COLO829 (cell line): Measurements from ENCODE around the gene CLDN19.
"Not testable (repeated sequence)": the region's sequence is repeated elsewhere in the genome, so short reads cannot be mapped to it uniquely, and the experiment has no call there.

Experiments used
- DNase-seq: peaks from one replicate; pipeline ENCODE4 v3.0.0; 2012; ENCODE audit warnings: low spot score

Gene CLDN19

GRCh38 chr1:42737986-42738677 is 1.9 kb downstream of the CLDN19 start:
- DNase-seq: no peak

GRCh38 chr1:42737257-42737656 is 2.8 kb downstream of the CLDN19 start:
- DNase-seq: no peak

DNA sequence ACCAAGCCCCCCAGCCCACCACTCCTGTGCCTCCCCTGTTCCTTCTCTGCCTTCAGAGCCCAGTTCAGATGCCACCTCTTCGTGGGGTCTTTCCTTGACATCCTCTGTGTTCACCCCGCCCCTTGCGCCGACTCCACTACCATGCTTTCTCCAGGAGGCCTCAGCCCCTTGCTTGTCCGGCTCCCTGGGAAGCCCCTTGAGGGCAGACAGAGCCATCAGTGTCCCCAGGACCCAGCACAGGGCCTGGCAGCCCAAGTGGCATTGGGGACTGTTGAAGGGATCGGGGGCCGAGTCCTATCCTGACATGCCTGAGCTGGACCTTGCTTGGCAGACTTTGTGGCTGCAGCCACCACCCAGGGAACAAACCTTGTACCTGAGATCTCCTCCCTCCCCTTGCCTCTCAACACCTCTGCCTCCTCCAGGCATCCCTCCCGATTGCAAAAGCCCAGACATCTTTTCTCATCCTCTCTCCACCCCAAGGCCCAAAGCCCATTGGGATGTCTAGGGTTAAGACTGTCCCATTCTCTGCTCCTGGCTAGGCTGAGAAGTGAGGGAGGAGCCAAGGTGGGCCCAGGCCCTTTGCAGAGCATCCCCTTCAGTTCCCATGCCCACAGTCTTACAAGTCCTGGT is 3.4 kb downstream of the CLDN19 start:
- no peak for DNase-seq

DNA sequence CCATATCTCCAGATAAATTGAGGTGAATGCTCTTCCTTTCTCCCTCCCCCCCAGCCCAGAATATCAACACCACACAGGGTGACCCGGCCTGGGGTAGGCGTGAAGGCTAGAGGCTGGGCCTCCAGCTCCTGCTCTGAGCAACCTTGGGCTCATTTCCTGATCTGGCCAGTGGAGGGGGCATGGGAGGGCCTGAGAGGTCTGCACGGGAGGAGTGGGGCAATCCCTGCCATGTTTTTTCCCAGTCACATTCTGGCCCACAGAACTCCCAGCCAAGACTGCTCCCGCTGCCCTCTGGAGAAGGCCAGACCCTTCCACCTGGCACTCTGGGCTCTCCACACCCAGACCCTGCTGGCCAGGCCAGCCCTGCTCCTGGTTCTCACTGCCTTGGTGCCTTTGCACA is 3.9 kb downstream of the CLDN19 start:
- DNase-seq: no peak

GRCh38 chr1:42735477-42736105 is 4.4 kb downstream of the CLDN19 start:
- DNase-seq: no peak

GRCh38 chr1:42735056-42735455 is 5.0 kb downstream of the CLDN19 start:
- DNase-seq: no peak

DNA sequence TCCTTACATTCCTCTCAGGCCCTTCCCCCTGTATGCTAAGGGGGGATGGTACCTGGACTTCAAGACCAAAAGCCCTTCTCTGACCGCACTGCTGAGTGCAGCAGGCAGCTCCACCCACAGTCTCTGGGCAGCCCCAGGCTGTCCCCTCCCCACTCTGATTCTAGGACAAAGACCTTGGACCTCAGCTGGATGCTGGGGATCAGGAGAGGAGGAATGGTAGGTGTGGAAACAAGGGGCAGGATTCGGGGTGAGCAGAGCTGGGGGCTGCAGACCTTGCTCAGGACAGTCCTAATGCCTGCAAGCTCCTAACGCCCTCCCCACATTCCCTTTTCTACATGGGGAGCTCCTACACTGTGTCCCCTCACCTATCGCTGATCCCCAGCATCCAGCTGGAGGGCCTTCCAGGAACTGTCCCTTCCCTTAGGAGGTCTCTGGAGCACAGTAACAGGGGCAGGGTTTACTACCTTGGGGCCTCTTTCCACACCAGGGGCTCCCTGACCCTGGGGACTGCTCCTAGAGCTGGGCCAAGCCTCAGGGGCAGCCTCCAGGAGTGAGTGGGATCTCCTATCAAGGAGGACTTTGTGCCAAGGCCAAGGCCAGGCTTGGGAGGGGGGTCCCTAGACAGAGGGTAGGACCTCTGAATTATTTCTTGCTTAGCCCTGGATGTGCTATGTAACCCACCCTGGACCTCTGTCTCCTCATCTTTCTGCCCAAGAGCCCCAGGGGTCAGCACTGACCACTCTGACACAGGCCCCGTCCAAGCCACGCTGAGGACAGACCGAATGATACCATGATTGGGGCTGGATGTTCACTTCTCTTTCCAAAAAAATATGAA is 5.6 kb downstream of the CLDN19 start:
- no peak for DNase-seq

DNA sequence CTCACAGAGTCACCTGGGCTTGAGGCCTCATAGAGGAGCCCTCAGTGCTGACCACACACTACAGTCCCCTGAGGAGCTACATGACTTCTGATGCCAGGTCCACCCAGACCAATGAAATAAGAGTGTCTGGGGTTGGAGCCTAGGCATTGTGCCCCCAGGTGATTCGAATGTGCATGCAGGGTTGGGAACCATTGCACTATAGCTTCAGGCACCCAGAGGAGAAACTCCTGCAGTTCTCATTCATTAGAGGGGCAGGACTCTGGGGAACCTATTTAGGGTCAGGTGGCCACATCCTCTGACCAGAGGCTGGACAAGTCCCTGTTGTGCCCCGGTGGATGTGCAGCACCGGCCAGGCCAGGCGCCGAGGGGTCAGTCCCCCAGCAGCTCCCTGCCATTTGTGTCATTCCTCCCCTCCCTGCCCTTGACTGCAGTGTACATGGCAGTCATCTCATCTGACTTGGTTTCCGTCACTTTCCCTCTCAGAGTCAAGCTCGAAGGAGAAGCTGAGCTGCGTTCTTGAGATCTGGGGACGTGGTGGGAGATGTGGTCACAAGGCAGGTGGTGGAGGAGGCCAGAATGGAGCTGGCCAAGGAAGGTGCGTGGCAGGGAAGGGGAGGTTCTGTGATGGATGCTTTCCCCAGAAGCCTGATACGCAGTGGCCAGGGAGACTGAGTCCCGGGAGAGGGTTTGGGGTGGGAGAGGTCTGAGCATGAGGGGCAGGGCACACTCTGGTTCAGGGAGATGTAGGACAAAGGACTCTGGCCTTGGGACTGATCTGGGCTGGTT is 6.4 kb downstream of the CLDN19 start:
- DNase-seq: no peak

GRCh38 chr1:42732126-42732680 is 7.8 kb downstream of the CLDN19 start:
- DNase-seq: no peak

GRCh38 chr1:42731585-42731984 is 8.5 kb downstream of the CLDN19 start:
- DNase-seq: no peak

GRCh38 chr1:42730988-42731387 is 9.0 kb downstream of the CLDN19 start:
- DNase-seq: no peak

DNA sequence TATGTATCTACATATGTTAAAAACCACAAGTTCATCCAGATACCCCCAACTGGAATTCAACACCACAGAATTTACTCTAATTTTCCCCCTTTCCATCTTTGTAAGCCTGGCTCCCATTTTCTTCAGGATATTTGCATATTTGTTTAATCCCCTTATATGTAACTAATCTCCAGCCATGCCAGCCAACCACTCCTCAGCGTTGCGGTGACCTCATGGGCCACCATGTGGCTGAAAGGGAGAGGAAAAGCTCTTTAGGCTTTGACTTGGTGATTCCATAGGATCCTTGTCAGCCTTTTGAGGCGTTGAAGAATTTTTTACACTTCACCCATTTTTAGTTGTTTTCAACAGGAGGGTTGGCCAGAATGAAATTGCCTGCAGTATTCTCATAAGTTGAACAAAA is 10.0 kb downstream of the CLDN19 start:
- no peak for DNase-seq

DNA sequence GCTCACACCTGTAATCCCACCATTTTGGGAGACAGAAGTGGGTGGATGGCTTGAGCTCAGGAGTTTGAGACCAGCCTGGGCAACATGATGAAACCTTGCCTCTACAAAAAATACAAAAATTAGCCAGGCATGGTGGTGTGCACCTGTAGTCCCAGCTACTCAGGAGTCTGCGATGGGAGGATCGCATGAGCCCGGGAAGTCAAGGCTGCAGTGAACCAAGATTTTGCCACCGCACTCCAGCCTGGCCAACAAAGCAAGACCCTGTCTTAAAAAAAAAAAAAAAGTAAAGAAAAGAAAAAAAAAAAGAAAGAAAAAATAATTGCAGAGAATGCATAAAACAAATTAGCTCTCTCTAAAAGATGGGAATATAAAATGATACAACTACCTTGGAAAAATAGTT is 14.2 kb downstream of the CLDN19 start:
- DNase-seq: not testable (repeated sequence)

DNA sequence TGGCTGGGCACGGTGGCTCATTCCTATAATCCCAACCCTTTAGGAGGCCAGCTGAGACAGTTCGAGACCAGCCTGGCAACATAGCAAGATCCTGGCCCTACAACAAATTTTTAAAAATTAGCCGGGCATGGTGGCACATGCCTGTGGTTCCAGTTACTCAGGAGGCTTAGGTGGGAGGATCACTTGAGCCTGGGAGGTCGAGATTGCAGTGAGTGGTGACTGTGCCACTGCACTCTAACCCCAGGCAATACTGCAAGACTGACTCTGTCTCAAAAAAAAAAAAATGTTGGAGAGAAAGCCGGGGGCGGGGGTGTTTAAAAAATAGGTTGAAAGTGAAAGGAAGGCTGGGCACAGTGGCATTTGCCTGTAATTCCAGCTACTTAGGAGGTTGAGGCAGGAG is 16.5 kb downstream of the CLDN19 start:
- DNase-seq: no peak

- not testable (repeated sequence) for DNase-seq
Measured at GRCh38 chr1:42722403-42722802, 17.6 kb downstream of the CLDN19 start.

- no peak for DNase-seq
Measured at GRCh38 chr1:42721926-42722325, 18.1 kb downstream of the CLDN19 start.

GRCh38 chr1:42720868-42721267 is 19.2 kb downstream of the CLDN19 start:
- DNase-seq: no peak

- not testable (repeated sequence) for DNase-seq
Measured at GRCh38 chr1:42714441-42714840, 25.6 kb downstream of the CLDN19 start.

DNA sequence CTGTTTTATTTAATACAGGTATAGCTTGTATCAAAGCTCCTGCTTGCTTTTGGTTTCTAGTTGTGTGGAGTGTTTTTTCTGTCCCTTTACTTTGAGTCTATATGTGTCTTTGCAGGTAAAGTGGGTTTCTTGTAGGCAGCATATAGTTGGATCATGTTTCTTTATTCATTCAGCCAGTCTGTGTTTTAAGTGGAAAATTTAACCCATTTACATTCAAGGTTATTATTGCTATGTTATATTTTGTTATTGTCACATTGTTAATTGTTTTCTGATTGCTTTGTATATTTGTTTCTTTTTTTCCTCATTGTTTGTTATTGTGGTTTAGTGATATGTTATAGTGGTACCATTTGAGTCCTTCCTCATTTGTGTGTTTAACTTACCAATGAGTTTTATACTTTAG is 26.7 kb downstream of the CLDN19 start:
- DNase-seq: no peak

DNA sequence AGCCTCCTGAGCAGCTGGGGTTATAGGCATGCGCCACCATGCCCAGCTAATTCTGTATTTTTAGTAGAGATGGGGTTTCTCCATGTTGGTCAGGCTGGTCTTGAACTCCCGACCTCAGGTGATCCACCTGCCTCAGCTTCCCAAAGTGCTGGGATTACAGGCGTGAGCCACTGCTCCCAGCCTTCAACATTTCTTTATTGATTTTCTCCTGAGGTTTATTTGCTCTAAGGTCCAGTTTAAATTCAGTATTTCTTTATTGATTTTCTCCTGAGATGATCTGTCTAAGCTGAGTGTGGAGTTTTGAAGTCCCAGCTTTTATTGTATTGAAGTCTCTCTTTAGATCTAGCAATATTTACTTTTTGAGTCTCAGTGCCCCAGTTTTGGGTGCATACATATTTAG is 27.2 kb downstream of the CLDN19 start:
- DNase-seq: not testable (repeated sequence)

GRCh38 chr1:42703888-42704464 is 36.1 kb downstream of the CLDN19 start:
- DNase-seq: no peak
